Body of pancreas (tissue), 4 donors: ENCODE results near the gene RD3L. TPM values are rescaled to one million over a fixed set of nuclear protein-coding genes. Genes with fewer than 3 reads are reported as not detected.

Experiments used
- ATAC-seq: fragments of 150-250 bp; one replicate; pipeline ENCODE4 v1.9.1; 2016
- DNase-seq, 4 donors: peaks; one replicate each; pipeline ENCODE4 v3.0.0-alpha.2; 2019
- H3K27ac ChIP-seq, 4 donors: fragments of 200-600 bp; sonication (generic); 1 replicate in 3 of 4; 2 replicates in 1 of 4; pipeline versions ENCODE4 v1.5.1 to v1.6.1; 2016 to 2019; ENCODE audit warnings: mild to moderate bottlenecking in 1 of 4, mixed read lengths in 1 of 4, moderate library complexity in 1 of 4
- H3K27me3 ChIP-seq, 2 donors: fragments of 200-600 bp; sonication (generic); one replicate each; pipeline ENCODE4 v1.6.0; 2016; ENCODE audit warnings: mild to moderate bottlenecking in 1 of 2
- H3K36me3 ChIP-seq, 2 donors: fragments of 200-600 bp; sonication (generic); replicated peaks in 1 of 2; 2 replicates each; pipeline ENCODE4 v1.5.1; 2016; ENCODE audit warnings: low read depth in 2 of 2; ENCODE audit not compliant: insufficient read depth in 1 of 2
- H3K4me1 ChIP-seq: fragments of 200-600 bp; sonication (generic); one replicate; pipeline ENCODE4 v1.6.0; 2016
- H3K4me3 ChIP-seq, 2 donors: fragments of 200-600 bp; sonication (generic); 1 replicate in 1 of 2; 2 replicates in 1 of 2; pipeline ENCODE4 v1.5.1; 2016 to 2019
- H3K9me3 ChIP-seq, 3 donors: fragments of 200-600 bp; sonication (generic); 1 replicate in 2 of 3; 2 replicates in 1 of 3; pipeline ENCODE4 v1.5.1; 2016
- POLR2A ChIP-seq, 3 donors: fragments of 450-650 bp; IDR thresholded peaks; one replicate each; pipeline ENCODE4 v1.6.1; 2016; ENCODE audit warnings: antibody characterized with exemption in 3 of 3, mild to moderate bottlenecking in 2 of 3
- WGBS, 2 donors: methylation state at CpG; one replicate each; pipeline ENCODE4 v1.1.5; 2017; 5-methylcytosine and 5-hydroxymethylcytosine counted together
- intact Hi-C: fragments of 100-400 bp; cut with DNase I; formaldehyde crosslinking; loops from one replicate; pipeline ENCODE4 v1.15.1; 2023
- total RNA-seq, 2 donors: library from RNA; depleted of rRNA; stranded (reverse); fragments of >200 nt; gene quantifications; one replicate each; pipeline ENCODE4 v1.1.0, GENCODE V29; 2016
- TF ChIP-seq, protein P1 (sequence below), 7 experiments: fragments of 450-650 bp in 4 of 7; fragments of 200-600 bp in 3 of 7; sonication (generic) in 3 of 7; IDR thresholded peaks; one replicate each; pipeline ENCODE4 v1.5.1; 2016 to 2019; ENCODE audit warnings: antibody characterized with exemption in 7 of 7

Gene RD3L
- total RNA-seq = not detected

DNA sequence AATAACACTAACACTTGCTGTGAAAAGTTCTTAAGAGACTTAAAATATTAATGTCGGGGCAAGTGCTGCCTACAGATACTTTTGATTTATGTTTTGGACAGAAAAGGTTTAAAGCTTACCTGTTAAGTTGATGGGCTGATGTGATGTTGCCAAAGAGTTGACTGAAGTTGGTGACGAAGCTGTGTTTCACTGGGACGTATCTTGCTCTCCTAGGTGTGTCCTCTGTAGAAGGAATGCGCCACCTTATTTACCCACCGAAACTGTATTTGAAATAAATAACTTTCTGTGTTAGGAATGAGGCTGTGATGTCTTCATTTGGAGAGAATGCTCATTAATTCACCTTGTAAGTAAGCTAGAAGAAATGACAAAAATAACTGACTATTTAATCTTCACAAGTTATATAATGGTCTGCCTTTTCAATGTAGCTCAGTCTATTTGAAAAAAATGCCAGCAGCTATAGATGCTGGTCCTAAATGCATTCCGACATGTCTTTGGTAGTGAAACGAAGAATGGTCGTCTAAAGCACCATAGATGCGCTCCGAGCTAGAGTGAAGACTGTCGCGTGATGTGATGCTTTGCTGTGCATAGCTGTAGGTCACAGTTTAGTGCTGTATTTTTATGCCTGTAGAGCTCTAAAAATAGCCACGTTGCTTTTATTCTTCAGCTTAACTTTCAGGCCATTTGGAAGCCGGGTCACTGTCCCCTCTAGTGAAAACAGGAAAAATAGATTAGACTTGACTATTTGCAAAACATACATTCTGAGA lies at the start of gene RD3L:
RD3L (minus strand) TSS at position 557 of the 764 bp plus-strand sequence. CDS start 834 bp downstream, outside the sequence.
- no peak within 1 kb of the TSS for H3K4me3 ChIP-seq
- H3K4me1 ChIP-seq = no peaks in the 10 kb centered on the region
- H3K36me3 ChIP-seq = no peaks in the 10 kb centered on the region
- DNase-seq (no peak), ATAC-seq (no peak)
- no peak within 1 kb of the TSS for H3K27ac ChIP-seq
- H3K27me3 ChIP-seq = no peaks in the 10 kb centered on the region
- intact Hi-C loops = no loop called here
- TF ChIP-seq POLR2A (IDR thresholded peaks at IDR 0.05) = no peak
- TF ChIP-seq, protein P1, sequence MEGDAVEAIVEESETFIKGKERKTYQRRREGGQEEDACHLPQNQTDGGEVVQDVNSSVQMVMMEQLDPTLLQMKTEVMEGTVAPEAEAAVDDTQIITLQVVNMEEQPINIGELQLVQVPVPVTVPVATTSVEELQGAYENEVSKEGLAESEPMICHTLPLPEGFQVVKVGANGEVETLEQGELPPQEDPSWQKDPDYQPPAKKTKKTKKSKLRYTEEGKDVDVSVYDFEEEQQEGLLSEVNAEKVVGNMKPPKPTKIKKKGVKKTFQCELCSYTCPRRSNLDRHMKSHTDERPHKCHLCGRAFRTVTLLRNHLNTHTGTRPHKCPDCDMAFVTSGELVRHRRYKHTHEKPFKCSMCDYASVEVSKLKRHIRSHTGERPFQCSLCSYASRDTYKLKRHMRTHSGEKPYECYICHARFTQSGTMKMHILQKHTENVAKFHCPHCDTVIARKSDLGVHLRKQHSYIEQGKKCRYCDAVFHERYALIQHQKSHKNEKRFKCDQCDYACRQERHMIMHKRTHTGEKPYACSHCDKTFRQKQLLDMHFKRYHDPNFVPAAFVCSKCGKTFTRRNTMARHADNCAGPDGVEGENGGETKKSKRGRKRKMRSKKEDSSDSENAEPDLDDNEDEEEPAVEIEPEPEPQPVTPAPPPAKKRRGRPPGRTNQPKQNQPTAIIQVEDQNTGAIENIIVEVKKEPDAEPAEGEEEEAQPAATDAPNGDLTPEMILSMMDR (IDR thresholded peaks at IDR 0.05) = no peak
- no peaks in the 10 kb centered on the region for H3K9me3 ChIP-seq
- 73% methylated on average over 14 of the region's 14 CpGs for WGBS, 2 donors

DNA sequence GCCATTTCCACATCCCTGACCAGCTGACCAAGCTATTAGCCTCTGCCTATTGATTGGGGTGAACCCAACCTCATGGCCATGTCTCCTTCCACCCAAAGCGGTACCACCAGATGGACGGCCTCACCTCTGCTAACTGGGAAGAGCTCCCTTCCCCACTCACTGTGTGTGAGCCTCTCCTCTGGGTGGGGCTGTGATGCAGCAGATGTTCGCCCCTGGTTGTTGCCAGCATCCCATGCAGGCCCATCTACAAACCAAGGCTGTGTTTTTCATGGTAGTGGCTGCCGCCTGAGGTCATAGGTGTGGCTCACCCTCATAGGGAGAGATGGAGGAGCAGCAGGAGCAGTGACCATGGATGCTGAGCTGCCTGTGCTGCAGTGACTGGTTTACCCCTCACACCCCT lies 47.6 kb upstream of the RD3L start:
- no peak overlapping the region for H3K4me3 ChIP-seq
- H3K4me1 ChIP-seq = no peaks in the 10 kb centered on the region
- H3K27me3 ChIP-seq = no peaks in the 10 kb centered on the region
- DNase-seq = no peak
- H3K27ac ChIP-seq = no peak overlapping the region
- WGBS, 2 donors = 86 to 87% methylated on average over 4 of the region's 4 CpGs
- TF ChIP-seq, protein P1 (IDR thresholded peaks at IDR 0.05) = no peak
- TF ChIP-seq POLR2A (IDR thresholded peaks at IDR 0.05) = no peak
- intact Hi-C loops = no loop called here
- no peaks in the 10 kb centered on the region for H3K9me3 ChIP-seq
- ATAC-seq = no peak
- H3K36me3 ChIP-seq = no peaks in the 10 kb centered on the region

DNA sequence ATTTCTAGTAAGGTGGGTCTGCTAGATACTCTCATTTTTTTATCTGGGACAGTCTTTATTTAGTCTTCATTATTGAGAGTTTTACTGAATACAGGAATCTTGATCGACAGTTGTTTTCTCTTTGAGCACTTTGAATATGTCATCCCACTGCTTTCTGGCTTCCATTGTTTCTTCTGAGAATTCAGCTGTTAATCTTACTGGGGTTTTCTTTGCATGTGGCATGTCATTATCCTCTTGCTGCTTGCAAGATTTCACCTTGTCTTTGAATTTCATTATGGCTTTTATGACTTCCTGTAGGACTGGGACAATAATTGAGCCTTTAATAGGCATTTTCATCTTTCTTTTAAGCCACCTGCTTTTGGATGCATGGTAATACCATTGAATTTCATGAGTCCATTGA lies 46.7 kb upstream of the RD3L start:
- intact Hi-C loops = no loop called here

DNA sequence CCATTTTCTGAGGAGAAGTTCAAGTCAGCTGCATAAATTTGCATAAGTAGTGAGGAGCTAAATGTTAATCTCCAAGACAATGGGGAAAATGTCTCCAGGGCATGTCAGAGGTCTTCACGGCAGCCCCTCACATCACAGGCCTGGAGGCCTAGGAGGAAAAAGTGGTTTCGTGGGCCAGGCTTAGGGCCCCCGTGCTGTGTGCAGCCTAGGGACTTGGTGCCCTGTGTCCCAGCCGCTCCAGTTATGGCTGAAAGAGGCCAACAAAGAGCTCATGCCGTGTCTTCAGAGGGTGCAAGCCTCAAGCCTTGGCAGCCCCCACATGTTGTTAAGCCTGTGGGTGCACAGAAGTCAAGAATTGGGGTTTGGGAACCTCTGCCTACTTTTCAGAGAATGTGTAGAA lies 41.9 kb upstream of the RD3L start:
- no peaks in the 10 kb centered on the region for H3K36me3 ChIP-seq
- H3K4me3 ChIP-seq = no peak overlapping the region
- TF ChIP-seq POLR2A (IDR thresholded peaks at IDR 0.05) = no peak
- TF ChIP-seq, protein P1 (IDR thresholded peaks at IDR 0.05) = no peak
- no peaks in the 10 kb centered on the region for H3K27me3 ChIP-seq
- H3K9me3 ChIP-seq = no peaks in the 10 kb centered on the region
- no peak overlapping the region for H3K27ac ChIP-seq
- 85% methylated on average over 1 to 5 of the region's 5 CpGs for WGBS, 2 donors
- DNase-seq (no peak), ATAC-seq (no peak)
- no peaks in the 10 kb centered on the region for H3K4me1 ChIP-seq
- intact Hi-C loops = no loop called here

More for the DNA sequence above, 46.7 kb upstream of the RD3L start:
- Histone ChIP-seq H3K27me3 (no peaks in the 10 kb centered on the region), H3K36me3 (no peaks in the 10 kb centered on the region), H3K4me3 (no peak overlapping the region), H3K27ac (no peak overlapping the region), H3K9me3 (no peaks in the 10 kb centered on the region), H3K4me1 (no peaks in the 10 kb centered on the region)
- no peak for ATAC-seq
- WGBS, 2 donors = 88 to 89% methylated on average over 1 of the region's 1 CpG
- DNase-seq = no peak
- TF ChIP-seq, protein P1 (IDR thresholded peaks at IDR 0.05) = no peak
- no peak for TF ChIP-seq POLR2A (IDR thresholded peaks at IDR 0.05)
